ENCODE results near the gene ATF6B.
A peak's percentile ranks its signal among the peaks of the same experiment; 100 is the strongest.
"Not testable (repeated sequence)": the region's sequence is repeated elsewhere in the genome, so short reads cannot be mapped to it uniquely, and the experiment has no call there.

ATF6B gene

DNA sequence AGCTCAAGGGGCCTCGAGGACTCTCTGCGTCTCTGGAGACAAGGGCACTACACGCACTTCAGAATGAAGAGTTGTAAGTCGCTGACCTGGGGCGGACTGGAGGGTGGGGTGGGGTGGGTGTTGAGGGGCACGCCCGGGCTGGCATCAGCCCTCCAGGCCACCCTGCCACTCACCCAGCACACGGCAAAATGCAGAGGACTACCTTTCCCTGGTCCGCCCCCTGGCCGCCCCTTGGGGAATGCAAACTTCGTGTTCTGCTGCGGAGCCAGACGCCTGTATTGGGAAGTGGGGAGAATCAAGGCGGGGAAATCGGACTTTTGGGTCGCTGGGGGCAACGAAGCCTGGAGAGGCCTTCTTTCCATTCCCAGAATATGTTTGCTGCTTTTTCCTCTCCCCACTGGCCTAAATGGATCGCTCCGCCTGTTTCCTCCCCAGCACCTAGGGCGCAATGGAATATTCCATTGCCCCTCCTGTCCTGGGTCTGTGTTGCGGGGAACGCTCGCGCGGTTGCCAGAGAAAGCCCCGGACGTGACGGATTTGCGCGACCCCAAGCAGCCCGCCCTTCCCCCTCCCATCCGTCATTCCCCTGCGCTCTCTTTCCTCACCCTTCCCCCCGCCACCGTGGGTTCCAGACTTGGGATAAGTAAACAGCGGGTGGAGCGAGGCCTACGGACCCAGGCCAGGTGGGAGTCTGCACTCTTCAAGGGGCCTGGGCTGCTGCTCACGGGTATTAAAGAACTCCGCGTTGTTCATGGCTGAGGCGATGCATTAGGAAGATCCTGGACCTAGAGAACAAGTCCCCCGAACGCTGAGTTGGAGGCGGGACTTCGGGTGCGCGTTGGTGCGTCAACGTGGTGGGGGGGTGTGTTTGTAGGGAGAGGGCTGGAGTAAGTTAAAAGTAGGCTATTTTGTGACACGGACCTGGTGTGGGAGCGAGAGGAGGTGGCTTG is 25.8 kb upstream of the ATF6B start, which contains the start of gene PPT2:
TSS of gene PPT2 (plus strand) at position 578 of the 950 bp plus-strand sequence. CDS start 454 bp downstream, outside the sequence.
- peak; percentile 84 to 91 for DNase-seq

DNA sequence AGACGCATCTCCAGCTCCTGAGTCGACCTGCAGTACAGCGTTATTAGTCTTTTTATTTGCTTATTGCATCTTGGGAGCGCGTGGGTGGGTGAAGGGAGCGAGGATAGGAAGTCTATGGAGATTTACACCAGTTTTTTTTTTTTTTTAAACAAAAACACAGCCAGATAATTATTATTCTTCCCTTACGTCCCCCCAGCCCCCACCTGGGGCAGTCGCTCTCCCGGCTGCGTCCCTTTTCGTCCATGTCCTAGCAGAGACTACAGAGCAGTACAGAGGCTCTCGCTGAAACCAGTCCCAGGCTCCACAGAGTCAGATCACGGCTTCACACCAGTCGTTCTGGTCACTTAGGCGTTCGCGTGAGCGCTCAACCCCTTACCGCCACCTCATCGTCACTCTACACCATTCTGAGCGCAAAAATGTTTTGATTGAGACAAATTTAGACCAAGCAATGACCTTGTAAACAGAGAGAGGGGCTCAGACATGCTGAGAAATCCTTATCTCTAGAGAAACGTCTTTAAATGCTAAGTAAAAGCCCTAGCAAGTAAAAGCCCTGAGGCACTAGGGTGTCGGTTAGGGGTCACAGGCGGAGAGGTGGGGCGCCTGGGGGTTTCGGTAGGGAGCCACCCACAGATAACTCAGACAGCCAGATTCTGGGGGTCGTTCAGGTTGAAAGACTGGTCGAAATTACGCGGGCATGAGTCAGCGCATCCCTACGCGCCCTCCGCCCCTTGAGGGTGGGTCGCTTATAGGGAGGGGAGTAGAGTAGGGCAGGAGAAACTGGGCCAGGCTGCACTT is 24.9 kb upstream of the ATF6B start:
- DNase-seq = peak in 1 of 2 donors; percentile 36

DNA sequence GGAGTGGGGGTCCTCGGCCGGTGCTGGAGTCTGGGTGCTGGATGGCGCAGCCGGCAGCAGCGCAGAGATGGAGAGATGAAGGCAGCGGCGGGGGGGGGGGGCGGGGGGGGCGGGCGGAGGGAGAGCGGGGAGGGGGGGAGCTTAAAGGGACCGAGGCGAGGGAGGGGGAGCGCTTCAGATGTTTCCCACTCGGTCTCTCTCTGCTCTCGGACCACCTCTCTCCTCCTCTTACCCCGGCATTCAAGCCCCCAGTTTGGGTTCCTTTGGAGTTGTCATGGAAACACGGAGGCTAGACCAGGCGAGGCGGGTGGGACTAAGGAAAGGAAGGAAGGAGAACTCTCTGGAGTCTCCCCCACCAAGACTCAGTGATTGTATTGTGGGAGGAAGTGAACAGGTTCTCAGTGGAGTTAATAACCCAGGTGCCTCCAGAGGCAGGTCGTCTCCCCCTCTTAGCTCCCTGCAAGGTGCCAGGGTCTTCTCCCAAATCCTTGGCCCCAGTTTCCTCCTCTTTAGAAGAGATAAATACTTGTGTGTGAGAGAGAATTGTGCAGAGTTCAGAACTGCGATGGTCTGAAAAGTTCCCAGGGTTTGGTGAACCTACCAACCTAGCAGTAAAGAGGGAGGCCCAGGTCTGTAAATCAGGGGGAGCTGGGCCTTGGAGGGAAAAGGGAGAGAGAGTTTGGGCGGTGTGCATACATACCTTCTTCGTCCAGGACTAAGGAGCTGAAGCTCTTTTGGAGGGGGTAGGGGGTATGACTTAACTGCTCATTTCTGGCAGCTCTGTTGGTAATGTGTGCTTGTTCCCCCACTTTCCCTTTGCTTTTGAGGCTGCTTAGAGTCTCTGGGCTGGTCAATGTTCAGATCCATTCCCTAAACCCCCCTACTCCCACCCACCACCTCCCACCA is 24.1 kb upstream of the ATF6B start, which contains the start of gene PRRT1:
TSS of gene PRRT1 (minus strand) at position 77 of the 906 bp plus-strand sequence. CDS start 112 bp downstream, outside the sequence.
- peak; percentile 24 to 37 for DNase-seq

DNA sequence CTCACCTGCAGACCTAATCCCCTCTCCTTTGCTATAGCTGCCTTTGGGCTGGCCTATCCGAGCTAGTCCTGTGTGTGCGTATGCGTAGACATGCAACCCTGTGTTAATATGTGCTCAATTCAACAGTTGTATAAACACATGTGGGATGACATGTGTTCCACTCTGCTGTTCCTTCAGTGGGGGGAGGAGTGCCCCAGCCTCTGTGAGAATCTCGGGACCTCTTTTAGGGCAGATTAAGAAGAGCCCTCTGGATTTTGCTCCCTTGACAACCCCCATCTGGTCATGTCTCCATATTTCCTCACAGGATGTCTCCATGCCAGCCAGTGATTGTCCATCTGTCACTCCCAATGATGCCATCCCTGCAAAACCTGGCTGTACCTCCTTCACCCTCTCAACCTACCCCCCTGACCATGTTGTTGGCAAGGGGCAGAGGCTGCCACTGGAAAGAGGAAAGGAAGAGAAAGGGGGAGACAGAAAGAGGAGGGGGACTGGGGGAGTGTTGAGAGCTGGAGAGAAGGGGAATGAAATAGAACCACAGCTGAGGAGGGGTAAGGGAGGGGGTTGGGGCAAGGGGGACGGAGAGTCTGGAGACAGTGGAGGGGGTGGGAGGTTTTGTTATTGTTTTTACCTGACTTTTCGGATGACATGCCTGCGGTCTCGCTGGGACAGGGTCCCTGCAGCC is 23.3 kb upstream of the ATF6B start:
- no peak for DNase-seq

DNA sequence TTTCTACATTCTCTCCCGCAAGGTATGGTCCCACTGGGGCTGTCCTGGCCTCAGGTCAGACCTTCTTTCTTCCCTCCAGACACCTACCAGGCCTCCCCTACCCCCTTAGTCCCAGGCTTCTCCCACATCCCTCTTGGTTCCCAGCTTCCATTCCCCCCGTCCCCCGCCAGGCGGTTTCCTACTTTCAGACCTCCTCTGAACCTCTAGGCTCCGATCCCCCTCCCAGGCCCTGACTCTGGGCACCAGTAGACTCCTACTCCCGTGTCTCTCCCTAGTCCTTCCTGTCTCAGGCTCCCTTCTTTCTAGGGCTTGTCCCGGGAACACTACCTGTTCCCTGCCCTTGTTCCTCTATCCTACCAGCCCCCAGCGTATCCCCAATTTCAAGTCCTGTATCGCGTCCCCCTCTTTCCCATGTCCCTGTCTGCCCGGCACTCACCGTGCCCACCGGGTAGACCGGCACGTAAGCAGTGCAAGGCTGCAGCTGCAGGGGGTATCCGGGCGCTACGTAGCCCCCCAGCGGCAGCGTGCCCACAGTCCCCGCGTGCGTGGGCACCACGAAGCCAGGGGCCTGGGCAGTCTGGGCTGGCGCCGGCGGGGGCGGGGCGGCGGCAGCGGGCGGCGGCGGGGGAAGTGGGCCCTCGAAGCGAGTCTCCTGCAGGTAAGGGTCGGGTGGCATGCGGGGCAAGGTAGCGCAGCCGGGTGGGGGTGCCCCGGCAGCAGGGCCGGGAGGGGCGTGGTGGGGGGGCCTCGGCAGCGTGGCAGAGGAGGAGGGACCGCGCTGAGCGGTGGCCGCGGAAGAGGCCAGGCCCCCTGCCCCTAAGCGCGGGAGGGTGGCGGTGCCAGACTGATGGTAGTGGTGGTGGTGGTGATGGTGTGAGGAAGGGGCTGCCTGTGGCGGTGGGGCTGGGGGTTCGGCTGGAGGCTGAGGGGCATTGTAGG is 22.2 kb upstream of the ATF6B start:
- DNase-seq = no peak

DNA sequence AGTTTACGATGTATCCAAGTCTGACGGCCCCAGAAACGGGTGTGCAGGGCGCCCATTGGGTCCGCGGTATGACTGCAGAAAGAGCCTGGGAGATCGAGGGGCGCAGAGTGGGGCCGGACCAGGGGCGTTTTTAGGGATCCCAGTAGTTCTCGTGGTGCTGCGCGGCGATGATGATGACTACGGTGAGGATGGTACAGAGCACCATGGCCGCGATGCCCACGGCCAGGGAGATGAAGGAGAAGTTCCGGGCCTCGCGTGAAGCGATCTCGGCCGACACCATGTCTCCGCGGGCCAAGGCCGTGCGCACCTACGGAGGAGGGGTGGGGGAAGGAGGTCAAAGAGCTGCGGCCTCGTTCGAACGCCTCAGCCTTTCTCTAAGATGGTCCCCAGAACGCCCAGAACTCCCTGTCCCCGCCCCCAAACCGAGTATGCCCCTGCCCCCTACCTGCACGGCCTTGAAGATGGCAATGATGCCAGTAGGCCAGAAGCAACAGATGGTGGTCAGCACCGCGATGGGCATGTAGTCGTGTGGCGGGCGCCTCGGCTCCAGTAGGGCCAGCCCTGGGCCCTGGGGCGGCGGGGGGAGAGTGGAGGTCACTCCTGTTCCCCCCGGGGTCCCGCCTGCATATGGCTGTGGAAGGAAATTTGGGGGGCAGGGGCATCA is 21.2 kb upstream of the ATF6B start:
- DNase-seq = no peak

DNA sequence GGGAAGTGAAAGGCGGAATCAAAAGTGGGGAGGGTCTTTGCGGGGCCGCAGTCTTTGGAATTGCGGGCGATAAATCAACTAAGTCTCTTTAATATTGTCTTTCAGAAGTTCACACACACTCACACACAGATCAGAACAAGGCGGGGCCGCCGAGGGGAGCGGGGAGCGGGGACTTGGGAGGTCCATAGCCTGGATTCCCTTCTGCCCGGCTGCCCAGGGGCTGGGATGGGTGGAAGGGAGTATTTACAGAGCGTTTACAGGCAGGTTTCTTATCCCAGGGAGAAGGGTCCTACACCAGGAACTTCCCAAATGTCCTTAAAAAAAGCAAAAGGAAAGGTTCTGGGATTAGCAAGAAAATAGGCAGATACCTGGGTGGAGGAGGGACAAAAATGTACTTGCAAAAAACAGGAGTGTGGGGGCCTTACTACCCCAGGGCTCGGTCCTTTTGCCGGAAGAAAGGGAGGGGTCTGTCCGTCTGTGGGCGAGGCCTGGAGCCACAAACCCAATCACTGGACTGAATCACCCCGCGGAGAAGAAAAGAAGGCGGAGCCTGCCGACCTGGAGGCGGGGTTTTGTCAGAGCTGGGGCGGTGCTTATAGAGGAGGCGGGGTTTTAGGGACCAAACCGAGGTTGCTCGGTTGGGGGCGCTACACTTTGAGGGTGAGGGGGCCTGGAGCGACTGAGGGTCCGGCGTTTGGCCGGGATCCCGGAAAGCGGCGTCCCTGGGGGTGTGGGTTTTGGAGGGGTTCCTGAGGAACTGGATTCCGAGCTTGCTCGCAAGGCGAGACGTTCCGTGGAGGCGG is 20.4 kb upstream of the ATF6B start:
- peak in 1 of 2 donors; percentile 30 for DNase-seq

DNA sequence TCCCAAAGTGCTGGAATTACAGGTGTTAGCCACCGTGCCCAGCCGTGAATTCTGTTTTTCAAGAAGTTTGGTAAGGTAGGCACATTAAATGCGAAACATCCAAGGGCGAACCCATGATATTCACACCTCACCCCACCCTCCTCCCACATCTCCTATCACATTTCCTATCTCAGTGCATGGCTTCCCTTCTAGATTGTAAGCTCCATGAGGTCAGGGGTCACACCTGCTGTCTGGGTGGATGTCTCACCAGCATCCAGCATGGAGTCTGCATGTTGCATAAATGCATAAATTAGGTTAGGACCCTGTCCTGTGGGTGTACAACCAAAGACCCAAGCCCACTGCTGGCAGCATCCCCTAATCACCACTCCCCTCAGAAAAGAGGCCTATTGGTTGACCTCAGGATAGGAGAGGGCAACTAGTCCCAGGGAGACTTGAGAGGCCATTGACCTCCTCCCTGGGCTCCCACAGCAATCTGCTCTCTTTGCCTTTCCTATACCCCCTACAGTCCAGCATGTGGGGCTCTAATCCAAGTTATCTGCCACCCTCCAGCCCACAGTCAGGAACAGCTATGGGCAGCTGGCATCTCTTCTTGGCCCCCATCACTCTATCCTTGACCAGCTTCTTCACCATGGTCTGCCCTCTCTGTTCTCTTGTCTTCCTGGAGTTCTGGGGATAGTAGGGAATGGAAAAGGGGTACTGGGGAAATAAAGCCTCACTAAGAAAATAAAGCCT is 19.5 kb upstream of the ATF6B start:
- DNase-seq = no peak

DNA sequence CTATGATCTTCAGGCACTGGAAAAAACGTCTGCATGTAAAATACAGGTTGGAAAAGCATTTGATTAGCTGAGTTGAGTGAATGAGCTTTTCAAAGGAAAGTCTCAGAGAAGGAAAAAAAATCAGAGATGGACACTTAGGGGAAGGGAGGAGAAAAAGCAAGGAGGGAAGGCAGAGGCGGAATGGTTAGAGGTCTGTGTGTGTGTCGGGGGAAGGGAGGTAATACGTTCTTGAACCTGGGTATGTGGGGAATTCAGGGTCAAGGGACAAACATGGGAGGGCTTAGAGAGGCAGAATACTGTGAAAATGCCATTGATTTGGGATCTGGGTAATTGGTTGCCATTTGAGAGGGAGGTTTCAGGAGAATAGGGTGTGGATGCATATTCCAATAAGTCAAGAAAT is 18.6 kb upstream of the ATF6B start:
- no peak for DNase-seq

DNA sequence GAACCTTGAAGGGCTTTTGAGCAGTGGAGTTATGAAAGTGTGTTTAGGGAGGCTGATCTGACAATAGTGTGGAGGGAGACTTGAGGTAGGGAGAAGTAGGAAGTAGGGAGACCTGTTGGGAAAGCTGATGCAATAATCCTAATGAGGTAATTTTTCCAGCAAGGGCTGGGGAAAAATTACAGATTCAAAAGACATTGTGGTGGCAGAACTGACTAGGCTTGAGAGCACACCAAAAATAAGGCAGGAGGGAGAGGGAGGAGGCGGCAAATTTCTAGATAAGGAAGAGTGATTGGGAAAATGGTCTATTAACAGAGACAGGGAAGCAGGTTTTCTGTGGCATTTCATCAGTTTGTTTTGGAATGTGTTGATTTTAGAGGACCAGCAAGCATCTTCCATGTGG is 18.2 kb upstream of the ATF6B start:
- DNase-seq = no peak

DNA sequence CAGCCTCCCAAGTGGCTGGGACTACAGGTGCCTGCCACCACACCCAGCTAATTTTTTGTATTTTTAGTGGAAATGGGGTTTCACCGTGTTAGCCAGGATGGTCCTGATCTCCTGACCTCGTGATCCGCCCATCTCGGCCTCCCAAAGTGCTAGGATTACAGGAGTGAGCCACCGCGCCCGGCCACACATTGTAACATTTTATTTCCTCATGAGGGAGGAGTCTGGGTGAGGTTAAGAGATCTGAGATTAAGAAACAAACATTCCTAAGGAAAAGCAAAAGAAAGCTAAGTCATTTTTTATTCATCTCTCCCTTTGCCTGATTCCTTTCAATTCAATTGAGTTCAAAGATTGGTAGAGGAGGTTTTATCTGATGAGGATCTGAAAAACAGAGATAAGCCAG is 16.2 kb upstream of the ATF6B start:
- DNase-seq = not testable (repeated sequence)

DNA sequence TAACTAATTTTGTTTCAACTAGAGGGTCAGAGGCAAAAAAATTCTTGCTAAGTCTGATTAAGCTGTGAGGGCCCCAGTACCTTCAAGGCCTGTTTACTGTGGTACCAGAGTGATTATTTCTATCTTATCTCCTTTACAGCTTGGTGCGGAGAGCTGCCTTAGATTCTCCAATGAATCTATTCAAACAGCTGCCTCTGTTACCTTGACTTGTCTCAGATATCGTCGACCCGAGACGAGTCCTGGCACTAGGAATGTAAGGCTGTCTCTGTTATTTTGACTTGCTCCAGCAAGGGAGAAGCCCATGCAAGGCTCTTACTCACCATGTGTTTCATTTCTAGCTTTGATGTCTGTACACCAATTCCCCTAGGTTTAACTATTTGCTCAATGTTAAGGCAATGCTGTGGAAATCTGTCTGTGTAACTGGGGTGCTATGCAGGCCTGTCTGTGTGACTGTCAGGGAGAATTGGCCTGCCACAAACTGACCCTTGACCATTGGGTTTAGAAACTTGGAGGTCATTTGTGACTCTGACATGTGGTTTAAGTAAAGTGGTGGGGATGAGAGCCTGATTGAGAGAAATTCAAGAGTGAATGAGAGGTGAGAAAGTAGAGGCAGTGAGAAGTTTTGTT is 12.5 kb upstream of the ATF6B start:
- no peak for DNase-seq

DNA sequence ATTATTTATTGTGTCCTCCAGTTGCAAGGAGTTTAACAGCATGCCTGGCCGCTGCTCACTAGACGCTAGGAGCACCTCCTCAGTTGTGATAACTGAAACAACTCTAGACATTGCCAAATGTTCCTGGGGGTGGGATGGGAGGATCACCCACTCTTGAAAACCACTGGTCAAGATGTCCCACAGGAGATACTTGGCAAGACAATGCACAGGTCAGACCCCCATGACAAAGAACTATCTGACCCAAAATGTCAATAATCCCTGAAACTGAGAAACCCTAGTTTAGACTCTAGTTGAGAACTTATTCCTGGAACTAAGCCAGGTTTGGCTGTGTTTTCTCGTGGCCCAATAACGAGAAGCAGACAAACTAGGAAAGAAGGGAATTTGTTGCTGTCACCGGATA is 11.5 kb upstream of the ATF6B start:
- no peak for DNase-seq

DNA sequence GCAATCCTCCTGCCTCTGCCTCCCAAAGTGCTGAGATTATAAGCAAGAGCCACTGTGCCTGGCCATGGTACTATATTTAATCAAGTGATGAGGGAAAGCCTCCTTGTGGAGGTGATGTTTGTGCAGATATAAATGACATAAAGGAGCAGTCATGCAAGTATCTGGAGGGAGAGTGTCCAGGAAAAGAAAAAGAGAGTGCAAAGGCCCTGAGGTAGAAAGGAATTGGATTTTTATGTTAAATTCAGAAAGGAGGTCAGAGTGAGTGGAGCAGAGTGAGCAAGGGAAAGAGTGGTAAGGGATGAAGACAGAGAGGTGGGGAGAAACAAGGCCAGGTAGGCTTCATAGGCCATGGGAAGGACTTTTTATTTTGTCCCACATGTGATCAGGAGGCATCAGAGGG is 9.4 kb upstream of the ATF6B start:
- DNase-seq = no peak

DNA sequence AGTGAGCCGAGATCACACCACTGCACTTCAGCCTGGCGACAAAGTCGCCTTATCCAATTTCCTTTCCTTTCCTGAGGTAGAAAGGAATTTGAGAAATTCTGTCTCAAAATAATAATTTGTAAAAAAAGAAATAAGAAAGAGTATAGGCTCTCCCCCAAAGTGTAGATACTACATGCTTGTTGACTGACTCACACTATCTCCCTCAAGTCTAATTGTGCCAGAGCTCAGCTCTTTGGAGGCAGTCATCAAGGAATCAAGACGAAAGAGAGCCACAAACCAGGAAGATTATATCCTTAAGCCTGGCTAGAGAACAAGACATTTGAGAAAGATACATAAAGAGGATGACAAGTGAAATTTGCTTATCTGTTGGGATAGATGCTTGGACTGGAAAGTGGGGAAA is 5.7 kb upstream of the ATF6B start:
- DNase-seq = no peak

DNA sequence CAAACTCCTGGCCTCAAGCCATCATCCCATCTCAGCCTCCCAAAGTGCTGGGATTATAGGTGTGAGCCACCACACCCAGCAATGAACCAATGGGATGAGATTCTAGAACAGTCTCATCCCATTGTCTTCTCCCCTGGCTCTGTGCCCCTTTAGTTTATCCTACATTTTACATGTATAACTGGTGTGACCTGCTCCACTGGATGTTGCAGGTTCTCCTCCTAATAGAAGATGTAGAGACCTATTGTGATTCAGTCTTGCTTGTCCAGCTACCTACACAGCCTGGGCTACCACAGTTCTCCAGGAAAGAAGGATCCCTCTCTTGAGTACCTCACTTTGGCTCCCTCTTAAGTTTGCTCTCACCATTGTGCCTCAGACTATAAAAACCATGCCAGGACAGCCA is 4.1 kb upstream of the ATF6B start:
- DNase-seq = no peak

DNA sequence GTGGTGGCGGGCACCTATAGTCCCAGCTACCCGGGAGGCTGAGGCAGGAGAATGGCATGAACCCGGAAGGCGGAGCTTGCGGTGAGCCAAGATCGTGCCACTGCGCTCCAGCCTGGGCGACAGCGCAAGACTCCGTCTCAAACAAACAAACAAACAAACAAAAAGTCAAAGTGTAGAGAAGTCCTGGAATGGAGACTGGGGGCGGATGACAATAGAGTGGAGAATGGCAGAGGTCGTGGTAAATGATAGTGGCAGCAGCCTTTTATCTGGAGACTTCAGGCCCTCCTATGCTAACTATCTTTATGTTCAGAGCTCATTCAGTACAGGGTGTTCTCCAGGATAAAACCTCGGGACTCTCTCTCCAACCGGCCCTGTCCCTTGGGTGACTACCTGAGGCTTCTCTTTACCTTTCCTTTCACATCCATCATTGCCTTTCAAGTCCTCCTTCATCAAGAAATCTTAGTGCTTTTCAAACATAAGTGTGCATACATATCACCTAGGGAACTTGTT is 3.4 kb upstream of the ATF6B start:
- DNase-seq = no peak

Data from hippocampal formation (tissue), 2 donors.